Fibroblast of lung (primary cell): ENCODE measurements around the gene TCP1. TPM values are rescaled to one million over a fixed set of nuclear protein-coding genes. Genes with fewer than 3 reads are reported as not detected.
"Not testable (repeated sequence)": the region's sequence is repeated elsewhere in the genome, so short reads cannot be mapped to it uniquely, and the experiment has no call there.

Source experiments
- DNase-seq, 2 donors: peaks; one replicate each; pipeline versions ENCODE4 v3.0.0 to v3.0.0-alpha.2; 2010; ENCODE audit warnings: low read depth in 2 of 2
- H2AFZ ChIP-seq: 2 replicates; pipeline ENCODE4 v1.5.1; 2012; ENCODE audit warnings: low read length, control low read depth, inconsistent platforms
- H3K27ac ChIP-seq: 2 replicates; pipeline ENCODE4 v1.5.1; 2011; ENCODE audit warnings: low read length, control low read depth; ENCODE audit not compliant: insufficient read depth
- H3K27me3 ChIP-seq: 2 replicates; pipeline ENCODE4 v1.5.1; 2011; ENCODE audit warnings: mild to moderate bottlenecking, low read length; ENCODE audit not compliant: control insufficient read depth, insufficient read depth
- H3K36me3 ChIP-seq: 2 replicates; pipeline ENCODE4 v1.5.1; 2011; ENCODE audit warnings: low read length; ENCODE audit not compliant: control insufficient read depth, insufficient read depth
- H3K4me1 ChIP-seq: 2 replicates; pipeline ENCODE4 v1.5.1; 2011; ENCODE audit warnings: low read length; ENCODE audit not compliant: control insufficient read depth, insufficient read depth; ENCODE audit errors: extremely low read depth
- H3K4me2 ChIP-seq: 2 replicates; pipeline ENCODE4 v1.5.1; 2011; ENCODE audit warnings: low read length, control low read depth; ENCODE audit not compliant: insufficient read depth; ENCODE audit errors: extremely low read depth
- H3K4me3 ChIP-seq, 4 experiments: fragments of 200-600 bp in 1 of 4; sonication (generic) in 1 of 4; replicated peaks in 1 of 4; 2 replicates each; pipeline ENCODE4 v1.5.1; 2011 to 2016; ENCODE audit warnings: low read length in 4 of 4, low read depth in 3 of 4, mild to moderate bottlenecking in 3 of 4, control low read depth in 2 of 4, inconsistent platforms in 1 of 4, mixed read lengths in 1 of 4; ENCODE audit not compliant: insufficient read depth in 1 of 4; ENCODE audit errors: control extremely low read depth in 1 of 4
- H3K79me2 ChIP-seq: 2 replicates; pipeline ENCODE4 v1.5.1; 2012; ENCODE audit warnings: mild to moderate bottlenecking, low read length, inconsistent platforms; ENCODE audit not compliant: control insufficient read depth, insufficient read depth
- H3K9ac ChIP-seq: 2 replicates; pipeline ENCODE4 v1.5.1; 2011; ENCODE audit warnings: mild to moderate bottlenecking, low read length, control low read depth; ENCODE audit not compliant: insufficient read depth
- H3K9me3 ChIP-seq: 2 replicates; pipeline ENCODE4 v1.5.1; 2012; ENCODE audit warnings: low read depth, low read length; ENCODE audit not compliant: control insufficient read depth, insufficient read depth
- H4K20me1 ChIP-seq: 2 replicates; pipeline ENCODE4 v1.5.1; 2011; ENCODE audit warnings: low read length; ENCODE audit not compliant: control insufficient read depth, insufficient read depth; ENCODE audit errors: extremely low read depth
- CTCF ChIP-seq, 2 donors: IDR thresholded peaks in 1 of 2; conservative IDR thresholded peaks in 1 of 2; 1 replicate in 1 of 2; 2 replicates in 1 of 2; pipeline ENCODE4 v1.5.1; 2011 to 2012; ENCODE audit warnings: low read length in 2 of 2, control low read depth in 1 of 2, inconsistent platforms in 1 of 2, low read depth in 1 of 2, mild to moderate bottlenecking in 1 of 2
- EZH2 ChIP-seq: IDR thresholded peaks from 2 replicates; pipeline ENCODE4 v1.5.1; 2012; ENCODE audit warnings: low read length, control low read depth, mild to moderate bottlenecking; ENCODE audit errors: missing control alignments
- polyA plus RNA-seq, 2 donors: library from polyadenylated mRNA; depleted of rRNA in 1 of 2; stranded (reverse) in 1 of 2; unstranded in 1 of 2; fragments of >200 nt; gene quantifications; 2 replicates each; pipeline ENCODE4 v1.2.1, GENCODE V29; 2011 to 2012; ENCODE audit warnings: missing spikeins in 1 of 2
- total RNA-seq: library from RNA; depleted of rRNA; stranded (reverse); fragments of >200 nt; gene quantifications from 2 replicates; pipeline ENCODE4 v1.2.1, GENCODE V29; 2014

TCP1 gene
- total and polyA plus RNA-seq, 2 donors (not counting 1 experiment from before 2014, with no cell fraction given) = 142 to 231 TPM

GRCh38 chr6:159739341-159739740 lies 50.1 kb downstream of the TCP1 start:
- peaks cover 2% of the 10 kb centered on the region for H4K20me1 ChIP-seq
- H3K27ac ChIP-seq = no peak overlapping the region
- H2AFZ ChIP-seq = no peak overlapping the region
- peaks cover 6% of the 10 kb centered on the region for H3K36me3 ChIP-seq
- no peak overlapping the region for H3K4me2 ChIP-seq
- no peak overlapping the region for H3K9ac ChIP-seq
- peaks cover 67% of the 10 kb centered on the region for H3K79me2 ChIP-seq
- H3K27me3 ChIP-seq = no peaks in the 10 kb centered on the region
- H3K9me3 ChIP-seq = no peaks in the 10 kb centered on the region
- H3K4me1 ChIP-seq = no peaks in the 10 kb centered on the region
- no peak overlapping the region for H3K4me3 ChIP-seq
- TF ChIP-seq EZH2 (no peak), CTCF (conservative IDR thresholded peaks at IDR 0.05 in 1 of 2, IDR thresholded peaks at IDR 0.05 in 1 of 2; ENCODE audit: low read depth in 1 of 2, low read length in 2 of 2) (no peak)
- DNase-seq = no peak

- H3K4me1 ChIP-seq = no peaks in the 10 kb centered on the region
- H3K4me2 ChIP-seq = no peak overlapping the region
- peaks cover 4% of the 10 kb centered on the region for H3K36me3 ChIP-seq
- H3K27me3 ChIP-seq = no peaks in the 10 kb centered on the region
- H3K9ac ChIP-seq = no peak overlapping the region
- DNase-seq = no peak
- H3K9me3 ChIP-seq = no peaks in the 10 kb centered on the region
- TF ChIP-seq CTCF (conservative IDR thresholded peaks at IDR 0.05 in 1 of 2, IDR thresholded peaks at IDR 0.05 in 1 of 2; ENCODE audit: low read depth in 1 of 2, low read length in 2 of 2) (no peak), EZH2 (no peak)
- peaks cover 87% of the 10 kb centered on the region for H3K79me2 ChIP-seq
- peaks cover 2% of the 10 kb centered on the region for H4K20me1 ChIP-seq
- H3K4me3 ChIP-seq = no peak overlapping the region
- no peak overlapping the region for H2AFZ ChIP-seq
- no peak overlapping the region for H3K27ac ChIP-seq
These were observed 52.5 kb downstream of the TCP1 start for GRCh38 chr6:159736908-159737307.

GRCh38 chr6:159733395-159733794 lies 56.0 kb downstream of the TCP1 start:
- Histone ChIP-seq H3K79me2 (peaks cover 100% of the 10 kb centered on the region), H4K20me1 (peaks cover 10% of the 10 kb centered on the region)
- H3K27ac ChIP-seq, H3K4me2 ChIP-seq, H3K36me3 ChIP-seq, H3K9me3 ChIP-seq, H2AFZ ChIP-seq, DNase-seq, H3K27me3 ChIP-seq, H3K4me3 ChIP-seq, H3K9ac ChIP-seq, H3K4me1 ChIP-seq: not testable (repeated sequence)

GRCh38 chr6:159732550-159732949 lies 56.9 kb downstream of the TCP1 start:
- H3K27me3 ChIP-seq, H3K4me2 ChIP-seq, H3K27ac ChIP-seq, DNase-seq, H3K9me3 ChIP-seq, H3K4me1 ChIP-seq, H3K9ac ChIP-seq, H3K4me3 ChIP-seq, H2AFZ ChIP-seq, H3K36me3 ChIP-seq: not testable (repeated sequence)
- Histone ChIP-seq H4K20me1 (peaks cover 10% of the 10 kb centered on the region), H3K79me2 (peaks cover 100% of the 10 kb centered on the region)
